Activated naive CD8-positive, alpha-beta T cell treated with anti-CD3 and anti-CD28 coated beads for 36 hours (primary cell): ENCODE data around the gene VEPH1. TPM values are rescaled to one million over a fixed set of nuclear protein-coding genes. Genes with fewer than 3 reads are reported as not detected.

Source experiments
- DNase-seq: peaks from one replicate; pipeline ENCODE4 v3.0.0; 2021
- H3K27ac Mint-ChIP-seq: one replicate; pipeline ENCODE4 v1.8.0; 2022; ENCODE audit warnings: mild to moderate bottlenecking, moderate library complexity, mixed read lengths
- H3K27me3 Mint-ChIP-seq: one replicate; pipeline ENCODE4 v1.8.0; 2022; ENCODE audit warnings: mild to moderate bottlenecking, mixed read lengths
- H3K36me3 Mint-ChIP-seq: one replicate; pipeline ENCODE4 v1.8.0; 2021; ENCODE audit warnings: mild to moderate bottlenecking, mixed read lengths
- H3K4me1 Mint-ChIP-seq: one replicate; pipeline ENCODE4 v1.8.0; 2021; ENCODE audit warnings: mixed read lengths
- H3K4me3 Mint-ChIP-seq: one replicate; pipeline ENCODE4 v1.8.0; 2022; ENCODE audit warnings: mild to moderate bottlenecking, moderate library complexity, mixed read lengths
- H3K9me3 Mint-ChIP-seq: one replicate; pipeline ENCODE4 v1.8.0; 2022; ENCODE audit warnings: mixed read lengths
- total RNA-seq, 2 experiments: library from RNA; stranded (reverse); gene quantifications; one replicate each; pipeline ENCODE4 v1.2.3, GENCODE V29; 2021

Gene VEPH1
- total RNA-seq, 2 experiments from 2014 or later, result not detected

GRCh38 chr3:157319672-157320071 is 183.5 kb downstream of the VEPH1 start:
- no peak overlapping the region for H3K27ac Mint-ChIP-seq
- H3K9me3 Mint-ChIP-seq, result peaks cover 1% of the 10 kb centered on the region
- no peak overlapping the region for H3K4me3 Mint-ChIP-seq
- DNase-seq, result no peak
- no peaks in the 10 kb centered on the region for H3K4me1 Mint-ChIP-seq
- no peaks in the 10 kb centered on the region for H3K36me3 Mint-ChIP-seq
- H3K27me3 Mint-ChIP-seq, result no peaks in the 10 kb centered on the region

- Mint-ChIP-seq H3K4me1 (no peaks in the 10 kb centered on the region), H3K36me3 (no peaks in the 10 kb centered on the region), H3K4me3 (no peak overlapping the region), H3K27ac (no peak overlapping the region), H3K9me3 (peaks cover 1% of the 10 kb centered on the region), H3K27me3 (no peaks in the 10 kb centered on the region)
- no peak for DNase-seq
Measured at GRCh38 chr3:157318639-157319288, 184.5 kb downstream of the VEPH1 start.

GRCh38 chr3:157317895-157318294 is 185.3 kb downstream of the VEPH1 start:
- no peaks in the 10 kb centered on the region for H3K4me1 Mint-ChIP-seq
- peaks cover 1% of the 10 kb centered on the region for H3K9me3 Mint-ChIP-seq
- H3K36me3 Mint-ChIP-seq, result no peaks in the 10 kb centered on the region
- no peak overlapping the region for H3K4me3 Mint-ChIP-seq
- H3K27me3 Mint-ChIP-seq, result no peaks in the 10 kb centered on the region
- DNase-seq, result no peak
- H3K27ac Mint-ChIP-seq, result no peak overlapping the region

GRCh38 chr3:157313186-157313585 is 190.0 kb downstream of the VEPH1 start:
- Mint-ChIP-seq H3K9me3 (no peaks in the 10 kb centered on the region), H3K36me3 (no peaks in the 10 kb centered on the region), H3K4me1 (no peaks in the 10 kb centered on the region), H3K4me3 (no peak overlapping the region), H3K27me3 (no peaks in the 10 kb centered on the region), H3K27ac (no peak overlapping the region)
- no peak for DNase-seq

- no peaks in the 10 kb centered on the region for H3K36me3 Mint-ChIP-seq
- H3K27me3 Mint-ChIP-seq, result no peaks in the 10 kb centered on the region
- DNase-seq, result no peak
- H3K9me3 Mint-ChIP-seq, result no peaks in the 10 kb centered on the region
- H3K27ac Mint-ChIP-seq, result no peak overlapping the region
- H3K4me1 Mint-ChIP-seq, result no peaks in the 10 kb centered on the region
- no peak overlapping the region for H3K4me3 Mint-ChIP-seq
Measured at GRCh38 chr3:157312376-157312745, 190.9 kb downstream of the VEPH1 start.

- no peak for DNase-seq
- H3K36me3 Mint-ChIP-seq, result no peaks in the 10 kb centered on the region
- H3K4me3 Mint-ChIP-seq, result no peak overlapping the region
- H3K9me3 Mint-ChIP-seq, result no peaks in the 10 kb centered on the region
- H3K27ac Mint-ChIP-seq, result no peak overlapping the region
- H3K4me1 Mint-ChIP-seq, result no peaks in the 10 kb centered on the region
- no peaks in the 10 kb centered on the region for H3K27me3 Mint-ChIP-seq
Measured at GRCh38 chr3:157311633-157312375, 191.4 kb downstream of the VEPH1 start.

- Mint-ChIP-seq H3K36me3 (no peaks in the 10 kb centered on the region), H3K9me3 (no peaks in the 10 kb centered on the region), H3K4me3 (no peak overlapping the region), H3K27ac (no peak overlapping the region), H3K4me1 (no peaks in the 10 kb centered on the region), H3K27me3 (no peaks in the 10 kb centered on the region)
- DNase-seq, result no peak
Measured at GRCh38 chr3:157310329-157311052, 192.7 kb downstream of the VEPH1 start.

DNA sequence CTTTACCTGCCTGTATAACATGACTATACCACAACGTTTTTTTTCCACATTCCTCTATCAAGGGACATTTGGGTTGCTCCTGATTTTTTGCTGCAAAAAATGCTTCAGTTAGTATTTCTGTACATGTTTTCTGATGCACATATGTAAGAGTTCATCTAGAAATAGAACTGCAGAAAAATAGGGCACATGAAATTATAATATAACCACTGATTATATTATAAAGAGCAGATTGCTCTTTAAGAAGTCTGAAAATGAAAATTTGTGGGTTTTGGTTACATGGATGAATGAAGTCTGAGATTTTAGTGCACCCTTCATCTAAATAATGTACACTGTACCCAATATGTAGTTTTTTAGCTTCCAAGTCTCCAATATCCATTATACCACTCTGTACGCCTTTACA is 196.7 kb downstream of the VEPH1 start:
- Mint-ChIP-seq H3K4me1 (no peaks in the 10 kb centered on the region), H3K36me3 (no peaks in the 10 kb centered on the region), H3K4me3 (no peak overlapping the region)

GRCh38 chr3:157305392-157305791 is 197.8 kb downstream of the VEPH1 start:
- Mint-ChIP-seq H3K36me3 (no peaks in the 10 kb centered on the region), H3K27ac (no peak overlapping the region), H3K9me3 (no peaks in the 10 kb centered on the region), H3K27me3 (no peaks in the 10 kb centered on the region), H3K4me3 (no peak overlapping the region), H3K4me1 (no peaks in the 10 kb centered on the region)
- DNase-seq, result no peak

More for the DNA sequence above, 196.7 kb downstream of the VEPH1 start:
- no peak overlapping the region for H3K27ac Mint-ChIP-seq
- H3K27me3 Mint-ChIP-seq, result no peaks in the 10 kb centered on the region
- H3K9me3 Mint-ChIP-seq, result no peaks in the 10 kb centered on the region
- no peak for DNase-seq

- Mint-ChIP-seq H3K4me3 (no peak overlapping the region), H3K4me1 (no peaks in the 10 kb centered on the region), H3K27ac (no peak overlapping the region), H3K27me3 (no peaks in the 10 kb centered on the region), H3K9me3 (no peaks in the 10 kb centered on the region), H3K36me3 (no peaks in the 10 kb centered on the region)
- DNase-seq, result no peak
Measured at GRCh38 chr3:157301755-157302154, 201.5 kb downstream of the VEPH1 start.

DNA sequence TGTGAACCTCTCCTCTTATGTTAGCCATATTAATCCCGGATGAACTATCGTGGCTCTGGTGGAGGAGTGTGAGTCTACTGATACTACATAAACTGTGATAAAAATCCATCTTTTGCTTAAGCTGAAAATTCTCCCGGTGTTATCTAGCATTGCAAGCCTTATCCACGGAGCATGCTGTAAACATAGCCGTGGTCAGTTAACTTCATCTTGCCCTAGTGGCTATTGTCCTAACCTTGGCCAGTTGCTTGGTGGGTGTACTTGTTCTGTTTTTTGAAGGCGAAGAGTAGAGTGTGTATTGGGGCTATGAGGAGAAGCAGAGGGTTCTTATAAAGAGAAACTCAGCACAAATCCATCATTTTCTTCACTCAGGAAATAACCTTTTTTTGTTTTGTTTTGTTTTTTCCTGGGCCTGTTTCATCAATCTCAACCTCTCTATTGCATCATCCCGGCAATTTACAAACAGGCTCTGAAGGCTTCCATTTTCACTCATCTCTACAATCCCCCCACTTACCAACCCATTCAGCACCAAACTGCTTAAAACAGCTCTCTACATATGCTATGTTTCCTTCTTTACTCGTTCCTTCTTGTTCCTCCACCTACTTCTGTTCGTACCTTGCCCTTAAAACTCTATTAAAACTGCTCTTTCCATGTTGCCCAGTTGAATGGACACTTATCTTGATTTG is 202.1 kb downstream of the VEPH1 start:
- no peak for DNase-seq
- no peak overlapping the region for H3K27ac Mint-ChIP-seq
- H3K9me3 Mint-ChIP-seq, result no peaks in the 10 kb centered on the region
- no peaks in the 10 kb centered on the region for H3K36me3 Mint-ChIP-seq
- no peaks in the 10 kb centered on the region for H3K27me3 Mint-ChIP-seq
- no peak overlapping the region for H3K4me3 Mint-ChIP-seq
- no peaks in the 10 kb centered on the region for H3K4me1 Mint-ChIP-seq

DNA sequence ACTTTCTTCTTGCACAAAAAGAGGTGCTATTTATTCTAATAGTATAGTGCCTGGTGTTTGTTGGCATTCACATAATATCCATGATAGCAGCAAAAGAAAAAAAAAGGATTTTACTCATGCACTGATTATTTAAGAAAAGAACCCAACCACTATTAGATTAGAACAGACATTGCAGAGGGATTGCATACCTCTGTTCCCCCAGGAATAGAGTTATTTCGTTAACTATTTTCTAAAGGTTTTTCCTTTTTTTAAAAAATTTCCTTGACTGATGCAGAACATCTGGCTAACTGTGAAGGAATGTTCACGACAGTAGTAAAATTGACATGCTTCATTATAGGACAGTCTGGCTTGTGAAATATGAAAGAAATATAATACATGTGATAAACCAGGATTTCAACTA is 203.1 kb downstream of the VEPH1 start:
- Mint-ChIP-seq H3K36me3 (no peaks in the 10 kb centered on the region), H3K27ac (no peak overlapping the region), H3K9me3 (no peaks in the 10 kb centered on the region), H3K27me3 (no peaks in the 10 kb centered on the region), H3K4me1 (no peaks in the 10 kb centered on the region), H3K4me3 (no peak overlapping the region)
- no peak for DNase-seq

- H3K4me3 Mint-ChIP-seq, result no peak overlapping the region
- H3K36me3 Mint-ChIP-seq, result no peaks in the 10 kb centered on the region
- no peaks in the 10 kb centered on the region for H3K9me3 Mint-ChIP-seq
- H3K27me3 Mint-ChIP-seq, result no peaks in the 10 kb centered on the region
- no peak for DNase-seq
- H3K27ac Mint-ChIP-seq, result no peak overlapping the region
- peaks cover 5% of the 10 kb centered on the region for H3K4me1 Mint-ChIP-seq
Measured at GRCh38 chr3:157297328-157297915, 205.8 kb downstream of the VEPH1 start.

GRCh38 chr3:157294953-157295352 is 208.3 kb downstream of the VEPH1 start:
- Mint-ChIP-seq H3K9me3 (no peaks in the 10 kb centered on the region), H3K4me1 (peaks cover 5% of the 10 kb centered on the region), H3K4me3 (no peak overlapping the region), H3K27ac (no peak overlapping the region), H3K36me3 (no peaks in the 10 kb centered on the region), H3K27me3 (no peaks in the 10 kb centered on the region)
- no peak for DNase-seq

GRCh38 chr3:157294491-157294890 is 208.7 kb downstream of the VEPH1 start:
- no peak overlapping the region for H3K4me3 Mint-ChIP-seq
- no peaks in the 10 kb centered on the region for H3K9me3 Mint-ChIP-seq
- H3K4me1 Mint-ChIP-seq, result peaks cover 5% of the 10 kb centered on the region
- H3K27me3 Mint-ChIP-seq, result no peaks in the 10 kb centered on the region
- no peak overlapping the region for H3K27ac Mint-ChIP-seq
- DNase-seq, result no peak
- H3K36me3 Mint-ChIP-seq, result no peaks in the 10 kb centered on the region
